MG63 (cell line): ENCODE results near the gene RPS16. TPM values are rescaled to one million over a fixed set of nuclear protein-coding genes. Genes with fewer than 3 reads are reported as not detected.
"Not testable (repeated sequence)": the region's sequence is repeated elsewhere in the genome, so short reads cannot be mapped to it uniquely, and the experiment has no call there.

Source experiments
- DNase-seq: peaks from one replicate; pipeline ENCODE4 v3.0.0-alpha.2; 2020
- H3K27me3 ChIP-seq: fragments of 250-450 bp; sonication (Bioruptor Pico); 2 replicates; pipeline ENCODE4 v1.5.1; 2020; ENCODE audit warnings: mild to moderate bottlenecking, moderate library complexity
- H3K36me3 ChIP-seq: fragments of 250-450 bp; sonication (Bioruptor Pico); 2 replicates; pipeline ENCODE4 v1.5.1; 2020; ENCODE audit warnings: mild to moderate bottlenecking, moderate library complexity
- H3K4me3 ChIP-seq: fragments of 250-450 bp; sonication (Bioruptor Pico); 2 replicates; pipeline ENCODE4 v1.5.1; 2020; ENCODE audit warnings: mild to moderate bottlenecking, moderate library complexity
- H3K9me3 ChIP-seq: fragments of 250-450 bp; sonication (Bioruptor Pico); 2 replicates; pipeline ENCODE4 v1.5.1; 2020; ENCODE audit warnings: mild to moderate bottlenecking, moderate library complexity
- total RNA-seq: library from RNA; depleted of rRNA; stranded (reverse); fragments of >200 nt; shearing (Covaris generic); gene quantifications from 2 replicates; pipeline ENCODE4 v1.2.3, GENCODE V29; 2014; ENCODE audit warnings: low replicate concordance; rRNA removed

The RPS16 gene
- total RNA-seq = 95.9 and 97.8 TPM in 2 replicates

DNA sequence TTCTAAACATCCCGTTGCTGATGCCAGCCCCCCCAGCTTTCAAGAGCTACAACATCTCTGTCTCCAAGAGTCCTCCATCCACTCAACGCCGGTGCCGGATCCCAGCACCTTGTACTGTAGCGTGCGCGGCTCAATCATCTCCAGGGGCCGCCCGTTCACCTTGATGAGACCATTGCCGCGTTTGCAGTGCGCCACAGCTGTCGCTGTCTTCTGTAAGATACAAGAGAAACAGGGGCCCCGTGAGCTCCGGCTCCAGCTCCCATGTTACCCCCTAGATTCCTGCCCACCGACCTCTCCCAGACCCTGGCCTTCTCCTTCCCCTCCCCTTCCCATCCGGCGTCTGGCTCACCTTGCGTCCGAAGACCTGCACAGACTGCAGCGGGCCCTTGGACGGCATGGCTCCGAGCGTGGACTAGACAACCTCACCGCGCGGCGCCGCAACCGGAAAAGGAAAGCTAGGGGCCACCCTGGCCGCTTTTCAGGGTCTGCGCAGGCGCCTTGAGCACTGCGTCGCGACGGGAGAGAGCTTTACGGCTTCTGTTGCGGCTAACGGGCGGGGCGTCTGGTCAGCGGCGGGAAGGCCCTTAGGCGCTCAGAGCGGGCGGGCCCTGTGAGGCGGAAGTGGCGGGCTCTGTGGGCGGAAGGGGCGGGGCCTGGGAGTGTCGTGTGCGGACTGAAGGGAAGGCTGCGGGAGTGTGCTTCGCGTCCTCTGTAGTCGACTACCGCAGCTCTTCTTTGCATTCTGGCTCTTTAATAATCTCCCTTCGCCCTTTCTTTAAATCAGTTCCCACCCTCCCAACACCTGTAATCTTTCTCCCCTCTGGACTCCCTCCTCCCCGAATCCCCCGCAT is at the start of gene RPS16:
RPS16 (minus strand) TSS at position 451 of the 851 bp plus-strand sequence; CDS start at position 397, 54 bp downstream.
- H3K9me3 ChIP-seq = no peaks in the 10 kb centered on the region
- no peaks in the 10 kb centered on the region for H3K27me3 ChIP-seq
- peak; percentile 99 for DNase-seq
- H3K4me3 ChIP-seq = peak within 1 kb of the TSS; percentile 96
- peaks cover 46% of the 10 kb centered on the region for H3K36me3 ChIP-seq

DNA sequence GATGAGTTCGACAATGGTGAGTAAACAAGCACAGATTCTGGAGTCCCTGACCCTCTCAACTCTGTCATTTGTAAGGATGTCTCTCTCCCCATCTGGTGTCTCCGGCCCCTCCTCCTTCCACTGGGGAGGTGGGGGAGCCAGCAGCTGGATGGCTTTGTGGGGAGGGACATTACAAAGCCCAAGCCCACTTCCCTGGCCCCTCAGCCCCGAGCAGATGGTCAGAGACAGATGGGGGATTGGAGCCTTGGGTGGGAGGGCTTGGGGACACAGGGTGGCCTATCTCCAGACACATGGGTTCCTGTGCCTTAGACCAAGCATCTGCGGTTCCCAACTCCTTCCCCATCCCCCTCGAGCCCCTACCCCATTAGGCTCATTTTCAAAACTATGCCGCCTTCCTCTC is 47.4 kb upstream of the RPS16 start:
- H3K9me3 ChIP-seq = no peaks in the 10 kb centered on the region
- no peak overlapping the region for H3K4me3 ChIP-seq
- no peaks in the 10 kb centered on the region for H3K27me3 ChIP-seq
- no peak for DNase-seq
- H3K36me3 ChIP-seq = peaks cover 64% of the 10 kb centered on the region

DNA sequence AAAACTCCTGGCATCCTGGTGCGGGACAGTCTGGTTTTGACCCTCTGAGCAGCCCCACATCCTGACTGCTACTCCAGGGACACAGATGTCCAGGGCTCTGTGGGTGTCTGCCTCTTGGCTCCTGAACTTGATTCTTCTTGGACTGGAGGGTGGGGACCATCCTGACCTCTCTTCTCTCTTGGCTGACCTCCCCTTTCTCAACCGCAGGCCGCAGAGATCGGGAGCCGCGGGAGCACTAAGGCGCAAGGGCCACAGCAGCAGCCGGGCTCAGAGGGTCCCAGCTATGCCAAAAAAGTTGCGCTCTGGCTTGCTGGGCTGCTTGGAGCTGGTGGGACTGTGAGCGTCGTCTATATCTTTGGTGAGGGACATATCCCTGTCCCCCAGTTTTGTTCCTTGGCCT is 45.9 kb upstream of the RPS16 start:
- Histone ChIP-seq H3K4me3 (peak overlapping the region; percentile 100), H3K27me3 (no peaks in the 10 kb centered on the region), H3K36me3 (peaks cover 54% of the 10 kb centered on the region), H3K9me3 (no peaks in the 10 kb centered on the region)
- DNase-seq = no peak

DNA sequence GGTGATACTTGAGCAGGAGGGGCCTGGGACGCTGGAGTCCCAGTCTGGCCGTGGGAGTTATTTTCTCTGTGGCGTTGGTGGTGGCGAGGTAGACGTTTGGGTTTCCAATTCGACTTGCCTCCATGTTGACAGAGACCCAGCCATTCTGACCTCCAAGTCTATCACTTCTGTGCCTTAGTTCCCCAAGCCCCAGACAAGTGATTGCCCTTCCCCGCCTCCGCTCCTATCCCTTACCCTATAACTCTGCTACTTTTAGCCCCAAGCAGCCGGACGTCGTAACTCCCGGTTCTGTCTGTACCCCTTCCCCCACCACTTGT is 45.4 kb upstream of the RPS16 start:
- Histone ChIP-seq H3K36me3 (peaks cover 54% of the 10 kb centered on the region), H3K4me3 (peak overlapping the region; percentile 100), H3K9me3 (no peaks in the 10 kb centered on the region), H3K27me3 (no peaks in the 10 kb centered on the region)
- DNase-seq = peak; percentile 10

DNA sequence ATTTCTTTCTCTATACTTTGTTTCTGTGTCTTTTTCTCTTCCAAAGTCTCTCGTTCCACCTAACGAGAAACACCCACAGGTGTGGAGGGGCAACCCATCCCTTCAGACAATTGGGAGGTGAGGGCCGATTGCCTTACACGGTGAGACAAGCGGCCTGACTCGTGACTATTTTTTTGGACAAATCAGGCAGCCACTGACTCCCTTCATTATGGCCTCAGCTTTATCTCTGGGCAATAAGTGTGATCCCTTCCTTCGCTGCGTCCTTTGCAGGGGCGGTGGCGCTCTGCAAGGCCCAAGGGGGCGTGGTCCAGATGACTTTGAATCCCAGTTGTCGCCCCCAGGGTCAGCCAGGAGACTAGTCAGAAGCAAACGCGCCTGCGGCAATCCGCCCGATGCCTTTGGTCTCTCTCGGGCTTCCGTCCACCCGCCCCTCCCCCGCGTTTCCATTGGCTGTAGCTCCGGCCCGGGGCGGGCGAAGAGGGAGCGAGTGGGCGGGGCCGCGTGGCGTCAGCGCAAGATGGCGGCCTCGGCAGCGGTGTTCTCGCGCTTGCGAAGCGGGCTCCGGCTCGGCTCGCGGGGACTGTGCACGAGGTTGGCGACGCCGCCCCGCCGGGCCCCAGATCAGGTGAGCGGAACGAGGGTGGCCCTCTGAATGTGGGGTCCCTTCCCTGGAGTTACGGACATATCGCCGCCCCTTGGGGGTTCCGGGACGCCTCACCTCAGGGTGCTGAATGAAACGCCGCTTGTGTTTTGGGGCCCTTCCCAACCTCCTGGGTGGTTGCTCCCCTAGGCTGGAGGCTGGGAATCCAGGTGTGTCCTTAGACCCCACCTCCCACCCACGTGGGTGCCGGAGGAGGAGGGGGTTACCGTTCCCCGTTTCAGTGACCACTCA is 44.8 kb upstream of the RPS16 start, which contains the start of gene TIMM50:
TIMM50 (plus strand) TSS at position 502 of the 892 bp plus-strand sequence; CDS start at position 518, 16 bp downstream.
- Histone ChIP-seq H3K9me3 (no peaks in the 10 kb centered on the region), H3K4me3 (peak within 1 kb of the TSS; percentile 100), H3K27me3 (no peaks in the 10 kb centered on the region), H3K36me3 (peaks cover 54% of the 10 kb centered on the region)
- DNase-seq = peak; percentile 98

DNA sequence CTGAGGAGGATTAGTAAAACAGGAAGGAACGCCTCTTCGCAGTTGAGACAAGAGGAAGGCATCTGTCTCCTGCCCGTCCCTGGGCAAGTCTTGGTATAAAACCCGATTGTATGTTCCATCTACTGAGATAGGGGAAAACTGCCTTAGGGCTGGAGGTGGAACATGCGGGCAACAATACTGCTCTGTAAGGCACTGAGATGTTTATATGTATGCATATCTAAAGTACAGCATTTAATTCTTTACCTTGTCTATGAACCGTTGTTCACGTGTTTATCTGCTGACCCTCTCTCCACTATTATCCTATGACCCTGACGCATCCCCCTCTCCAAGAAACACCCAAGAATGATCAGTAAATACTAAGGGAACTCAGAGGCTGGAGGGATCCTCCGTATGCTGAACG is 44.2 kb upstream of the RPS16 start:
- peak overlapping the region; percentile 100 for H3K4me3 ChIP-seq
- H3K27me3 ChIP-seq = no peaks in the 10 kb centered on the region
- H3K9me3 ChIP-seq = no peaks in the 10 kb centered on the region
- no peak for DNase-seq
- peaks cover 51% of the 10 kb centered on the region for H3K36me3 ChIP-seq

DNA sequence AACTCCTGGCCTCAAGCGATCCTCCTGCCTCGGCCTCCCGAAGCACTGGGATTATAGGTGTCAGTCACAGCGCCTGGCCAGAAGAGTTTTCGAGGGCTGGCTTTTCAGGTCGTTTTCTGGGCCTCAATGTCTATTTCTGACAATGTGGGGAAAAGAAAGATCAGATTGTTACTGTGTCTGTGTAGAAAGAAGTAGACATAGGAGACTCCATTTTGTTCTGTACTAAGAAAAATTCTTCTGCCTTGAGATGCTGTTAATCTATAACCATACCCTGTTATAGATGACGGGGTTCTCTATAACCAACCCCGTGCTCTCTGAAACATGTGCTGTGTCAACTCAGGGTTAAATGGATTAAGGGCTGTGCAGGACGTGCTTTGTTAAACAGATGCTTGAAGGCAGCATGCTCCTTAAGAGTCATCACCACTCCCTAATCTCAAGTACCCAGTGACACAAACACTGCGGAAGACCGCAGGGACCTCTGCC is 43.6 kb upstream of the RPS16 start:
- not testable (repeated sequence) for H3K9me3 ChIP-seq, H3K4me3 ChIP-seq, DNase-seq, H3K27me3 ChIP-seq
- peaks cover 53% of the 10 kb centered on the region for H3K36me3 ChIP-seq

DNA sequence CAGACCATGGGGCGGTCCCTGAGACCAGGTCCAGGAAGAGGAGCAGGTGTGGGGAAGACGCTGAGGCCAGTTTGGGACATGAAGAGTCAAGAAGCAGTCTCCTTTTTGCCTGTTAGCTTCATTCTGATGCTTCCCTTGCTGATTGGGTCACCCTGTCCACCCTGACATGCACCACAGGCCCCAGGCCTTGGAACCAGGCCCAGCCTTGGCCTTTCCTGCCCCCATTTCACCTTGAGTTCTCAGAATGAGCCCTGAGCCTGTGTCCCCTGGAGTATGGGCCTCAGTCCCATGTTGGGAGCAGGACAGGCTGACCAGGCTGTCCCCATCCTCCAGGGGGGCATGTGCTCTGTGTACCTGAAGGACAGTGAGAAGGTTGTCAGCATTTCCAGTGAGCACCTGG is 40.0 kb upstream of the RPS16 start:
- no peak overlapping the region for H3K4me3 ChIP-seq
- DNase-seq = no peak
- no peaks in the 10 kb centered on the region for H3K27me3 ChIP-seq
- no peaks in the 10 kb centered on the region for H3K9me3 ChIP-seq
- peaks cover 60% of the 10 kb centered on the region for H3K36me3 ChIP-seq

DNA sequence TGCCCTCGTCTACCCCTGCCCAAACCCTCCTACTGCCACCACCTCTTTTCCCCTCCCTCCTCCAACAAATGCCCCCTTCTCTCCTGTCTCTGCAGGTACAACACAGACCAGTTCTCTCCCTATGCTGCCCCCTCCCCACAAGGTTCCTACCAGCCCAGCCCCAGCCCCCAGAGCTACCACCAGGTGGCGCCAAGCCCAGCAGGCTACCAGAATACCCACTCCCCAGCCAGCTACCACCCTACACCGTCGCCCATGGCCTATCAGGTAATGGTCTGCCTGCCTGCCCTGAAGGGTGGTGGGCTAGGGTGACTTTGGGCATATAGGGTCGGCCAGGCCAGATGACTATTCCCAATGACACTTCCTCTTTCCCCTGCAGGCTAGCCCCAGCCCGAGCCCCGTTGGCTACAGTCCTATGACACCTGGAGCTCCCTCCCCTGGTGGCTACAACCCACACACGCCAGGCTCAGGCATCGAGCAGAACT is 38.4 kb upstream of the RPS16 start:
- Histone ChIP-seq H3K36me3 (peaks cover 75% of the 10 kb centered on the region), H3K27me3 (no peaks in the 10 kb centered on the region), H3K4me3 (no peak overlapping the region), H3K9me3 (no peaks in the 10 kb centered on the region)
- DNase-seq = peak; percentile 47

DNA sequence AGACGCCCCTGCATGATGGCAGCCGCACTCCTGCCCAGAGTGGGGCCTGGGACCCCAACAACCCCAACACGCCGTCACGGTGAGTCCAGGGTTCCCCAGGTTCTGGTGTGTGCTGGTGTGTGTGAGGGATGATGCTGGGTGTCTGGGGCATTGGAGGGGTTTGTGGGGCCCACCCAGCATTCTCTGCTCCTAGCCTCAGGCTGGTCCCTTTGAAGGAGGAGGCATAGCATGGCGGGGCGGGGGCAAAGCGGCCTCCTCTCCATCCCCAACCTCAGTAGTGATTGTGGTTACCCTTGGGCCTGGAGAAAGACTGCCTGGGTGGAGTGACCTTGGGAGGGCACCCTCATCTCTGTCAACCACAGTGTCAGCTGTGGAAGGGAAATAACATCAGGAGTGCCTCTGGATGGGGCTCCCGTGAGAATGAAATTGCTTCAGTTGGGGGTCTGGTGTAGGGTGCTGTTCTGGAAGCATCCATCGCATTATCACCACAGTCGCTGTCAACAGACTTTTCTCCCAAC is 37.8 kb upstream of the RPS16 start:
- Histone ChIP-seq H3K36me3 (peaks cover 81% of the 10 kb centered on the region), H3K4me3 (no peak overlapping the region)
- DNase-seq = no peak

DNA sequence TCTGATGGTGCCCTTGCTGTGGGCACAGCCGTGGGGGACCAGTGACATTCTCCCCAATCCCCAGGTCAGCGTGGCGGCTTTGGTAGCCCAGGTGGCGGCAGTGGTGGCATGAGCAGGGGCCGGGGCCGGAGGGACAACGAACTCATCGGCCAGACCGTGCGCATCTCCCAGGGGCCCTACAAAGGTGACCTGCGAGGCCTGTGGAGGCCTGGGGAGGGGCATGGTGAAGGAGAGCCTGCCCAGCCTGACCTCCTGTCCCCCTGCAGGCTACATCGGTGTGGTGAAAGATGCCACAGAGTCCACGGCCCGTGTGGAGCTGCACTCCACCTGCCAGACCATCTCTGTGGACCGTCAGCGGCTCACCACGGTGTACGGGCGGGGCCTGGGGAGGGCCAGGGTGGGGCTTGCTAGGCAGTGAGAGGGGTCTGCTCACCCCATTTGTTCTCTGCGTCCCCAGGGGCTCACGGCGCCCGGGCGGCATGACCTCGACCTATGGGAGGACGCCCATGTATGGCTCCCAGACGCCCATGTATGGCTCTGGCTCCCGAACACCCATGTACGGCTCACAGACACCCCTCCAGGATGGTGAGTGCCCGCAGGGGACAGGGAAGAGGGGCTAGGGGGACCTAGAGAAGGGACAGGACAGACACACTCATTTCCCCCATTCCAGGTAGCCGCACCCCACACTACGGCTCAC is 37.1 kb upstream of the RPS16 start:
- H3K4me3 ChIP-seq = no peak overlapping the region
- H3K27me3 ChIP-seq = no peaks in the 10 kb centered on the region
- H3K9me3 ChIP-seq = no peaks in the 10 kb centered on the region
- H3K36me3 ChIP-seq = peaks cover 87% of the 10 kb centered on the region
- DNase-seq = no peak

More for the DNA sequence above, 37.8 kb upstream of the RPS16 start:
- no peaks in the 10 kb centered on the region for H3K27me3 ChIP-seq
- no peaks in the 10 kb centered on the region for H3K9me3 ChIP-seq

DNA sequence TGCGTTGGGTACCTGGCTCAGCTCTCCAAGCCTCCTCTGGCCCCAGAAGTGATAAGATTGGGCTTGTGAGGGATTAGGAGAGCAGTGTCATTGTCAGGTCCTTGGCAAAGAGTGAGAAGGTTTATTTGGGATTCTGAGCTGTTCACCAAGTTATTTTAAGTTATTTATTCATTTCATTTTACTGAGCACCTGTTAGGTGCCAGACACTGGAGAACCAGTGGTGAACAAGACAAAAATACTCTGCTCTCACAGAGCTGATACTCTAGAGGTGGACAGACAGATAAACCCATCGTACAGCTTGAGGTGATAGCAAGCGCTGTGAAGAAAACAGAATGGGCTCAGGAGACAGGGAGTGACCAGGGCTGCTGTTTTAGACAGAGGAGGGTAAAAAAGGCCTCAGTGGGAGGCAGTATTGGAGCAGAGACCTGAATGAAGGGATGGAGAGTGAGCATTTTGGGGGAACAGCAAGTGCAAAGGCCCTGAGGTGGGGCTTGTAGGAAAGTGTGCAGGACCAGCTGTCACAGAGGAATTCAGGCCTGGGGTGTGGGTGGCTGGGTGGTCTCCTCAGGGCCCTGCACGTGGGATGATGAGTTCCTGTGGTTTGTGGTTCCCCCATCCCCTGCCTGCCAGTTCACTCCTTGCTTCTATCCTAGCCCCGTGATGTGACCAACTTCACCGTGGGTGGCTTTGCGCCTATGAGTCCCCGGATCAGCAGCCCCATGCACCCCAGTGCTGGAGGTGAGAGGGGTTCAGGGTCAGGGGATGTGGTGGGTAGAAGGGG is 36.2 kb upstream of the RPS16 start:
- Histone ChIP-seq H3K27me3 (no peaks in the 10 kb centered on the region), H3K9me3 (no peaks in the 10 kb centered on the region), H3K36me3 (peaks cover 97% of the 10 kb centered on the region), H3K4me3 (no peak overlapping the region)
- no peak for DNase-seq

DNA sequence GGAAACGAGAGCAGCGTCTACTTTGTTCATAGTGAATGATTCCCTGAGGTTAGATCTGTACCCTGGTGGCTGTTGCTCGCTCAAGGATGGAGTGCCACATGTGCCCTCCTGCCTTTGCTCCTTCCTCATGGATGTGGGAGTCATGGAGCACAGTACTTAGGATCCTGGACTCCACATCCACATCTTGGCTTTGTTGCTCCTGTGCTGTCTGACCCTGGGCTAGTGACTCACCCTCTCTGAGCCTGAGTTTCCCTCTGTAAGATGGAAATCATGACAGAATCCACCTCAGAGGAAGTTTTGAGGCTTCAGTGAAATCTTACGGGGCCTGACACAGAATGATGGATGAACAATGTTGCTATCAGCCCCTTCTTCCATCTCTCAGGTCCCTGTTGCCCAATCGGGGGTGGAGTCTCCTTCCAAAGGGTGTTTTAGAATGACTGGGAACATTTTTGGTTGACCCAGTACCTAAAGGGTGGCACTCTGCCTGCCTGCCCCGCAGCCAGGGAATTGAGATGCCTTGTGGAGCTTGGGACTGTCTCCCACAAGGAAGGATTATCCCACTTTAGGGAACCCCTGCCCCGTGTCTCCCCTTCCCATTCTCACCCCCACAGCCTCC is 35.1 kb upstream of the RPS16 start:
- no peaks in the 10 kb centered on the region for H3K9me3 ChIP-seq
- H3K36me3 ChIP-seq = peaks cover 97% of the 10 kb centered on the region
- H3K4me3 ChIP-seq = no peak overlapping the region
- H3K27me3 ChIP-seq = no peaks in the 10 kb centered on the region
- no peak for DNase-seq

DNA sequence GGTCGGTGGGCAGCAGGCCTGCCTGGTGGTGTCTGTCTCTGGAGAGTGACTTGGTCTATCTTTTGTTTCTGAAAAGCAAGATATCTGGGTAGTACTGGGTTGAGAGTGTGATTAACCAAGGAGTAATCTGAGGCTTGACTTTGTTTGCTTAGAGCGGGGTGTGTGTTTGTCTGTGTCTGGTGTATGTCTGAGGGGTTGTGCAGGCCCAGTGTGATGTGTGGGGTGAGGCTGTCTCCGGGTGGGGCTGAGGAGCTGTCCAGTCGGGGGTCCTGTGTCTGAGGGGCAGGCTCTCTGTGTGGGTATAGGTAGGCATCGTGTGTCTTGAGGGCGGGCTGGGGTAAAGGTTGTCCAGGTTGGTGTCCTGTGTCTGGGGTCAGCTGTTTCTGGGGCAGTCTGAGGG is 33.8 kb upstream of the RPS16 start:
- peaks cover 100% of the 10 kb centered on the region for H3K36me3 ChIP-seq
- H3K4me3 ChIP-seq = no peak overlapping the region
- no peaks in the 10 kb centered on the region for H3K9me3 ChIP-seq
- DNase-seq = no peak
- no peaks in the 10 kb centered on the region for H3K27me3 ChIP-seq

DNA sequence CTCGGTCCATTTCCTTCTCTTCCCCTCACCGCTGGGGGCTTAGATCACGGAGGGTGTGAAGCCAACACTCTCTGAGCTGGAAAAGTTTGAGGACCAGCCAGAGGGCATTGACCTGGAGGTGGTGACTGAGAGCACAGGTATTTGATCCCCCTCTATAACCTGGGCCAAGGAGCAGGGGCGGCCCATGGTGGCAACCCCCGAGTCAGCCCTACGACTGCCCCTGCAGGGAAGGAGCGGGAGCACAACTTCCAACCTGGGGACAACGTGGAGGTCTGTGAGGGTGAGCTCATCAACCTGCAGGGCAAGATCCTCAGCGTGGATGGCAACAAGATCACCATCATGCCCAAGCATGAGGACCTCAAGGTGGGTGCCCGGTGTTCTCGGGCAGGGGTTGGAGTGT is 33.3 kb upstream of the RPS16 start:
- peaks cover 100% of the 10 kb centered on the region for H3K36me3 ChIP-seq
- no peaks in the 10 kb centered on the region for H3K9me3 ChIP-seq
- H3K27me3 ChIP-seq = no peaks in the 10 kb centered on the region
- H3K4me3 ChIP-seq = no peak overlapping the region
- no peak for DNase-seq
